GM23338 (cell line): ENCODE results near the gene FER. TPM values are rescaled to one million over a fixed set of nuclear protein-coding genes. Genes with fewer than 3 reads are reported as not detected.

Source experiments
- ATAC-seq: fragments of 200-7000 bp; cut with Tn5 transposase; 3 replicates; pipeline ENCODE4 v1.9.1; 2020
- DNase-seq: peaks from one replicate; pipeline ENCODE4 v3.0.0-alpha.2; 2015; ENCODE audit warnings: low spot score
- H2AFZ ChIP-seq: fragments of 200-600 bp; sonication (generic); 2 replicates; pipeline ENCODE4 v1.8.0; 2016; ENCODE audit warnings: antibody characterized with exemption, mild to moderate bottlenecking, moderate library complexity
- H3F3A ChIP-seq: fragments of 200-600 bp; sonication (generic); replicated peaks from 2 replicates; pipeline ENCODE4 v1.8.0; 2017; ENCODE audit warnings: antibody characterized with exemption, mixed run types, low read depth
- H3K27ac ChIP-seq: fragments of 200-600 bp; sonication (generic); 2 replicates; pipeline ENCODE4 v1.6.1; 2016; ENCODE audit warnings: low read depth
- H3K27me3 ChIP-seq: fragments of 200-600 bp; sonication (generic); 2 replicates; pipeline ENCODE4 v1.8.0; 2016; ENCODE audit warnings: mild to moderate bottlenecking, mixed run types, moderate library complexity; ENCODE audit not compliant: insufficient read depth
- H3K36me3 ChIP-seq: fragments of 200-600 bp; sonication (generic); 2 replicates; pipeline ENCODE4 v1.8.0; 2016; ENCODE audit warnings: mild to moderate bottlenecking; ENCODE audit not compliant: insufficient read depth
- H3K4me1 ChIP-seq: fragments of 200-600 bp; sonication (generic); 2 replicates; pipeline ENCODE4 v1.8.0; 2016; ENCODE audit warnings: mild to moderate bottlenecking, moderate library complexity; ENCODE audit not compliant: insufficient read depth
- H3K4me2 ChIP-seq: fragments of 200-600 bp; sonication (generic); 2 replicates; pipeline ENCODE4 v1.7.1; 2017; ENCODE audit warnings: mixed run types
- H3K4me3 ChIP-seq: fragments of 200-600 bp; sonication (generic); 2 replicates; pipeline ENCODE4 v1.6.1; 2016; ENCODE audit warnings: mixed run types
- H3K79me2 ChIP-seq: fragments of 200-600 bp; sonication (generic); replicated peaks from 2 replicates; pipeline ENCODE4 v1.8.0; 2017; ENCODE audit warnings: mild to moderate bottlenecking; ENCODE audit not compliant: insufficient read depth
- H3K9me2 ChIP-seq: fragments of 200-600 bp; sonication (generic); 2 replicates; pipeline ENCODE4 v1.8.0; 2017; ENCODE audit not compliant: insufficient read depth
- H4K20me1 ChIP-seq: fragments of 200-600 bp; sonication (generic); replicated peaks from 2 replicates; pipeline ENCODE4 v1.8.0; 2017; ENCODE audit warnings: mild to moderate bottlenecking; ENCODE audit not compliant: insufficient read depth
- H3K27ac Mint-ChIP-seq: 2 replicates; pipeline ENCODE4 v1.8.0; 2020; ENCODE audit warnings: inconsistent platforms, mild to moderate bottlenecking, moderate library complexity, mixed read lengths
- H3K27me3 Mint-ChIP-seq: 3 replicates; pipeline ENCODE4 v1.8.0; 2022; ENCODE audit warnings: low read depth, mild to moderate bottlenecking, moderate library complexity, mixed read lengths, inconsistent platforms; ENCODE audit not compliant: insufficient read depth, poor library complexity
- H3K36me3 Mint-ChIP-seq: 3 replicates; pipeline ENCODE4 v1.8.0; 2021; ENCODE audit warnings: low read depth, mild to moderate bottlenecking, inconsistent platforms, moderate library complexity, mixed read lengths
- H3K4me1 Mint-ChIP-seq: 3 replicates; pipeline ENCODE4 v1.8.0; 2020; ENCODE audit warnings: mild to moderate bottlenecking, inconsistent platforms, mixed read lengths
- H3K4me3 Mint-ChIP-seq: 3 replicates; pipeline ENCODE4 v1.8.0; 2021; ENCODE audit warnings: moderate library complexity, mild to moderate bottlenecking, inconsistent platforms, mixed read lengths
- H3K9me3 Mint-ChIP-seq: 3 replicates; pipeline ENCODE4 v1.8.0; 2020; ENCODE audit warnings: moderate library complexity, mild to moderate bottlenecking, inconsistent platforms, mixed read lengths
- CREB1 ChIP-seq: fragments of 250-450 bp; sonication (Bioruptor Pico); IDR thresholded peaks from 2 replicates; pipeline ENCODE4 v1.5.0; 2020; ENCODE audit warnings: low read depth, mild to moderate bottlenecking, moderate library complexity
- EZH2 ChIP-seq: fragments of 200-600 bp; sonication (generic); IDR thresholded peaks from one replicate; pipeline ENCODE4 v1.8.0; 2017; ENCODE audit warnings: antibody characterized with exemption, mild to moderate bottlenecking, low read depth; ENCODE audit not compliant: unreplicated experiment
- EZH2phosphoT487 ChIP-seq: fragments of 200-600 bp; sonication (generic); IDR thresholded peaks from one replicate; pipeline ENCODE4 v1.8.1; 2018; ENCODE audit warnings: antibody characterized with exemption; ENCODE audit not compliant: unreplicated experiment
- JUNB ChIP-seq: IDR thresholded peaks from one replicate; pipeline ENCODE4 v1.6.1; 2016; ENCODE audit warnings: antibody characterized with exemption; ENCODE audit not compliant: unreplicated experiment
- NANOG ChIP-seq: IDR thresholded peaks from 2 replicates; pipeline ENCODE4 v1.6.1; 2016; ENCODE audit warnings: antibody characterized with exemption, borderline replicate concordance
- POLR2AphosphoS5 ChIP-seq: IDR thresholded peaks from 2 replicates; pipeline ENCODE4 v1.6.1; 2016; ENCODE audit warnings: antibody characterized with exemption, low read depth
- ZNF114 ChIP-seq: fragments of 250-450 bp; sonication (Bioruptor Pico); IDR thresholded peaks from 2 replicates; pipeline ENCODE4 v1.5.0; 2020; ENCODE audit warnings: mild to moderate bottlenecking, moderate library complexity
- ZNF331 ChIP-seq: fragments of 250-450 bp; sonication (Bioruptor Pico); IDR thresholded peaks from 2 replicates; pipeline ENCODE4 v1.5.0; 2020; ENCODE audit warnings: low read depth, mild to moderate bottlenecking, moderate library complexity
- polyA plus RNA-seq: library from polyadenylated mRNA; unstranded; fragments of >200 nt; fragmentation: Nextera tagmentation; extraction: Ambion mirVana; gene quantifications from 2 replicates; pipeline ENCODE4 v1.2.1, GENCODE V29; 2016
- total RNA-seq: library from RNA; depleted of rRNA; stranded (reverse); fragments of >200 nt; shearing (Covaris generic); gene quantifications from 2 replicates; pipeline ENCODE4 v1.2.3, GENCODE V29; 2014
- TF ChIP-seq, protein P1 (sequence below): fragments of 250-450 bp; sonication (Bioruptor Pico); IDR thresholded peaks from 2 replicates; pipeline ENCODE4 v1.5.0; 2020; ENCODE audit warnings: mild to moderate bottlenecking, moderate library complexity
- TF ChIP-seq, protein P2 (sequence below): IDR thresholded peaks from one replicate; pipeline ENCODE4 v1.6.1; 2018; ENCODE audit warnings: antibody characterized with exemption; ENCODE audit not compliant: unreplicated experiment
- TF ChIP-seq, protein P3 (sequence below), 2 experiments: fragments of 200-600 bp in 1 of 2; sonication (generic) in 1 of 2; conservative IDR thresholded peaks; 2 replicates each; pipeline versions ENCODE4 v1.5.1 to v1.6.1; 2016 to 2017; ENCODE audit warnings: antibody characterized with exemption in 2 of 2, low read depth in 2 of 2, mild to moderate bottlenecking in 2 of 2, moderate library complexity in 1 of 2

Gene FER
- total and polyA plus RNA-seq, 2 experiments from 2014 or later: 17.4 to 34.8 TPM

DNA sequence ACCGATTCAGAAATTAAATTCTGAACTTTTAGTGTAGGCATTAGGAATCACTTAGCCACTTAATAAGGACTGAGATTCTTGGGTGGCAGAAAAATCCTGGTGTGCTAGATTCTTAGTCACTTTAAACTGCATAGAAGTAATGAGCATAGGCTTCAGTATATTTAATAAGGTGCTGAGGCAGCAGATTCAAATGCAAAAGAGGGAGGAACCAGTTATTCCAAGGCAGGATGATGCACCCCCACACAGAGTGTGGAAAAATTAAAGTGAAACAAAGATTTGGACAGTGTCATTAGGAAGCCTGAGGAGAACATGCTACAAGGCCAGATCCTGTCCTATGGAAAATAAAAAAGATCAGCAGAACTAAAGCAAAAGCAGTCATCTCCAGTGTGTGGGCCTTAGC, 444.3 kb downstream of the FER start:
- no peak overlapping the region for H2AFZ ChIP-seq
- peaks cover 64% of the 10 kb centered on the region for H3K4me1 ChIP-seq
- peak overlapping the region; percentile 47 for H3K4me2 ChIP-seq
- H3K27ac ChIP-seq: 0 out of 2 replicates have a peak overlapping the region, but pooled peaks have one; percentile 1
- H4K20me1 ChIP-seq: no peaks in the 10 kb centered on the region
- no peak for DNase-seq
- peaks cover 52% of the 10 kb centered on the region for H3K4me1 Mint-ChIP-seq
- TF ChIP-seq ZNF331 (CRISPR knock-in tag): no peak
- no peak for TF ChIP-seq JUNB
- TF ChIP-seq, protein P1, sequence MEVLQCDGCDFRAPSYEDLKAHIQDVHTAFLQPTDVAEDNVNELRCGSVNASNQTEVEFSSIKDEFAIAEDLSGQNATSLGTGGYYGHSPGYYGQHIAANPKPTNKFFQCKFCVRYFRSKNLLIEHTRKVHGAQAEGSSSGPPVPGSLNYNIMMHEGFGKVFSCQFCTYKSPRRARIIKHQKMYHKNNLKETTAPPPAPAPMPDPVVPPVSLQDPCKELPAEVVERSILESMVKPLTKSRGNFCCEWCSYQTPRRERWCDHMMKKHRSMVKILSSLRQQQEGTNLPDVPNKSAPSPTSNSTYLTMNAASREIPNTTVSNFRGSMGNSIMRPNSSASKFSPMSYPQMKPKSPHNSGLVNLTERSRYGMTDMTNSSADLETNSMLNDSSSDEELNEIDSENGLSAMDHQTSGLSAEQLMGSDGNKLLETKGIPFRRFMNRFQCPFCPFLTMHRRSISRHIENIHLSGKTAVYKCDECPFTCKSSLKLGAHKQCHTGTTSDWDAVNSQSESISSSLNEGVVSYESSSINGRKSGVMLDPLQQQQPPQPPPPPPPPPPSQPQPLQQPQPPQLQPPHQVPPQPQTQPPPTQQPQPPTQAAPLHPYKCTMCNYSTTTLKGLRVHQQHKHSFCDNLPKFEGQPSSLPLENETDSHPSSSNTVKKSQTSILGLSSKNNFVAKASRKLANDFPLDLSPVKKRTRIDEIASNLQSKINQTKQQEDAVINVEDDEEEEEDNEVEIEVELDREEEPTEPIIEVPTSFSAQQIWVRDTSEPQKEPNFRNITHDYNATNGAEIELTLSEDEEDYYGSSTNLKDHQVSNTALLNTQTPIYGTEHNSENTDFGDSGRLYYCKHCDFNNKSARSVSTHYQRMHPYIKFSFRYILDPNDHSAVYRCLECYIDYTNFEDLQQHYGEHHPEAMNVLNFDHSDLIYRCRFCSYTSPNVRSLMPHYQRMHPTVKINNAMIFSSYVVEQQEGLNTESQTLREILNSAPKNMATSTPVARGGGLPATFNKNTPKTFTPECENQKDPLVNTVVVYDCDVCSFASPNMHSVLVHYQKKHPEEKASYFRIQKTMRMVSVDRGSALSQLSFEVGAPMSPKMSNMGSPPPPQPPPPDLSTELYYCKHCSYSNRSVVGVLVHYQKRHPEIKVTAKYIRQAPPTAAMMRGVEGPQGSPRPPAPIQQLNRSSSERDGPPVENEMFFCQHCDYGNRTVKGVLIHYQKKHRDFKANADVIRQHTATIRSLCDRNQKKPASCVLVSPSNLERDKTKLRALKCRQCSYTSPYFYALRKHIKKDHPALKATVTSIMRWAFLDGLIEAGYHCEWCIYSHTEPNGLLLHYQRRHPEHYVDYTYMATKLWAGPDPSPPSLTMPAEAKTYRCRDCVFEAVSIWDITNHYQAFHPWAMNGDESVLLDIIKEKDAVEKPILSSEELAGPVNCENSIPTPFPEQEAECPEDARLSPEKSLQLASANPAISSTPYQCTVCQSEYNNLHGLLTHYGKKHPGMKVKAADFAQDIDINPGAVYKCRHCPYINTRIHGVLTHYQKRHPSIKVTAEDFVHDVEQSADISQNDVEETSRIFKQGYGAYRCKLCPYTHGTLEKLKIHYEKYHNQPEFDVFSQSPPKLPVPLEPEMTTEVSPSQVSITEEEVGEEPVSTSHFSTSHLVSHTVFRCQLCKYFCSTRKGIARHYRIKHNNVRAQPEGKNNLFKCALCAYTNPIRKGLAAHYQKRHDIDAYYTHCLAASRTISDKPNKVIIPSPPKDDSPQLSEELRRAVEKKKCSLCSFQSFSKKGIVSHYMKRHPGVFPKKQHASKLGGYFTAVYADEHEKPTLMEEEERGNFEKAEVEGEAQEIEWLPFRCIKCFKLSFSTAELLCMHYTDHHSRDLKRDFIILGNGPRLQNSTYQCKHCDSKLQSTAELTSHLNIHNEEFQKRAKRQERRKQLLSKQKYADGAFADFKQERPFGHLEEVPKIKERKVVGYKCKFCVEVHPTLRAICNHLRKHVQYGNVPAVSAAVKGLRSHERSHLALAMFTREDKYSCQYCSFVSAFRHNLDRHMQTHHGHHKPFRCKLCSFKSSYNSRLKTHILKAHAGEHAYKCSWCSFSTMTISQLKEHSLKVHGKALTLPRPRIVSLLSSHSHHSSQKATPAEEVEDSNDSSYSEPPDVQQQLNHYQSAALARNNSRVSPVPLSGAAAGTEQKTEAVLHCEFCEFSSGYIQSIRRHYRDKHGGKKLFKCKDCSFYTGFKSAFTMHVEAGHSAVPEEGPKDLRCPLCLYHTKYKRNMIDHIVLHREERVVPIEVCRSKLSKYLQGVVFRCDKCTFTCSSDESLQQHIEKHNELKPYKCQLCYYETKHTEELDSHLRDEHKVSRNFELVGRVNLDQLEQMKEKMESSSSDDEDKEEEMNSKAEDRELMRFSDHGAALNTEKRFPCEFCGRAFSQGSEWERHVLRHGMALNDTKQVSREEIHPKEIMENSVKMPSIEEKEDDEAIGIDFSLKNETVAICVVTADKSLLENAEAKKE (CRISPR knock-in tag): no peak
- no peak for TF ChIP-seq ZNF114 (CRISPR knock-in tag)
- TF ChIP-seq POLR2AphosphoS5: no peak
- TF ChIP-seq, protein P2, sequence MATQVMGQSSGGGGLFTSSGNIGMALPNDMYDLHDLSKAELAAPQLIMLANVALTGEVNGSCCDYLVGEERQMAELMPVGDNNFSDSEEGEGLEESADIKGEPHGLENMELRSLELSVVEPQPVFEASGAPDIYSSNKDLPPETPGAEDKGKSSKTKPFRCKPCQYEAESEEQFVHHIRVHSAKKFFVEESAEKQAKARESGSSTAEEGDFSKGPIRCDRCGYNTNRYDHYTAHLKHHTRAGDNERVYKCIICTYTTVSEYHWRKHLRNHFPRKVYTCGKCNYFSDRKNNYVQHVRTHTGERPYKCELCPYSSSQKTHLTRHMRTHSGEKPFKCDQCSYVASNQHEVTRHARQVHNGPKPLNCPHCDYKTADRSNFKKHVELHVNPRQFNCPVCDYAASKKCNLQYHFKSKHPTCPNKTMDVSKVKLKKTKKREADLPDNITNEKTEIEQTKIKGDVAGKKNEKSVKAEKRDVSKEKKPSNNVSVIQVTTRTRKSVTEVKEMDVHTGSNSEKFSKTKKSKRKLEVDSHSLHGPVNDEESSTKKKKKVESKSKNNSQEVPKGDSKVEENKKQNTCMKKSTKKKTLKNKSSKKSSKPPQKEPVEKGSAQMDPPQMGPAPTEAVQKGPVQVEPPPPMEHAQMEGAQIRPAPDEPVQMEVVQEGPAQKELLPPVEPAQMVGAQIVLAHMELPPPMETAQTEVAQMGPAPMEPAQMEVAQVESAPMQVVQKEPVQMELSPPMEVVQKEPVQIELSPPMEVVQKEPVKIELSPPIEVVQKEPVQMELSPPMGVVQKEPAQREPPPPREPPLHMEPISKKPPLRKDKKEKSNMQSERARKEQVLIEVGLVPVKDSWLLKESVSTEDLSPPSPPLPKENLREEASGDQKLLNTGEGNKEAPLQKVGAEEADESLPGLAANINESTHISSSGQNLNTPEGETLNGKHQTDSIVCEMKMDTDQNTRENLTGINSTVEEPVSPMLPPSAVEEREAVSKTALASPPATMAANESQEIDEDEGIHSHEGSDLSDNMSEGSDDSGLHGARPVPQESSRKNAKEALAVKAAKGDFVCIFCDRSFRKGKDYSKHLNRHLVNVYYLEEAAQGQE: no peak
- TF ChIP-seq CREB1: no peak
- TF ChIP-seq EZH2: no peak
- TF ChIP-seq NANOG: no peak
- TF ChIP-seq, protein P3, sequence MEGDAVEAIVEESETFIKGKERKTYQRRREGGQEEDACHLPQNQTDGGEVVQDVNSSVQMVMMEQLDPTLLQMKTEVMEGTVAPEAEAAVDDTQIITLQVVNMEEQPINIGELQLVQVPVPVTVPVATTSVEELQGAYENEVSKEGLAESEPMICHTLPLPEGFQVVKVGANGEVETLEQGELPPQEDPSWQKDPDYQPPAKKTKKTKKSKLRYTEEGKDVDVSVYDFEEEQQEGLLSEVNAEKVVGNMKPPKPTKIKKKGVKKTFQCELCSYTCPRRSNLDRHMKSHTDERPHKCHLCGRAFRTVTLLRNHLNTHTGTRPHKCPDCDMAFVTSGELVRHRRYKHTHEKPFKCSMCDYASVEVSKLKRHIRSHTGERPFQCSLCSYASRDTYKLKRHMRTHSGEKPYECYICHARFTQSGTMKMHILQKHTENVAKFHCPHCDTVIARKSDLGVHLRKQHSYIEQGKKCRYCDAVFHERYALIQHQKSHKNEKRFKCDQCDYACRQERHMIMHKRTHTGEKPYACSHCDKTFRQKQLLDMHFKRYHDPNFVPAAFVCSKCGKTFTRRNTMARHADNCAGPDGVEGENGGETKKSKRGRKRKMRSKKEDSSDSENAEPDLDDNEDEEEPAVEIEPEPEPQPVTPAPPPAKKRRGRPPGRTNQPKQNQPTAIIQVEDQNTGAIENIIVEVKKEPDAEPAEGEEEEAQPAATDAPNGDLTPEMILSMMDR (conservative IDR thresholded peaks at IDR 0.05; ENCODE audit: low read depth in 2 of 2): no peak
- no peak for TF ChIP-seq EZH2phosphoT487
- H3K4me3 Mint-ChIP-seq: no peak overlapping the region
- H3K4me3 ChIP-seq: no peak overlapping the region
- H3K36me3 ChIP-seq: no peaks in the 10 kb centered on the region
- no peaks in the 10 kb centered on the region for H3F3A ChIP-seq
- H3K36me3 Mint-ChIP-seq: no peaks in the 10 kb centered on the region
- H3K9me3 Mint-ChIP-seq: no peaks in the 10 kb centered on the region
- no peak for ATAC-seq
- H3K79me2 ChIP-seq: no peaks in the 10 kb centered on the region
- peak overlapping the region; percentile 19; the same call in 1 of the 2 replicates for H3K27ac Mint-ChIP-seq
- no peaks in the 10 kb centered on the region for H3K27me3 ChIP-seq
- no peaks in the 10 kb centered on the region for H3K9me2 ChIP-seq
- H3K27me3 Mint-ChIP-seq: peaks cover 2% of the 10 kb centered on the region
